ENCODE results near the gene SLC25A48.
A peak's percentile ranks its signal among the peaks of the same experiment; 100 is the strongest.
"Not testable (repeated sequence)": the region's sequence is repeated elsewhere in the genome, so short reads cannot be mapped to it uniquely, and the experiment has no call there.

SLC25A48 gene

DNA sequence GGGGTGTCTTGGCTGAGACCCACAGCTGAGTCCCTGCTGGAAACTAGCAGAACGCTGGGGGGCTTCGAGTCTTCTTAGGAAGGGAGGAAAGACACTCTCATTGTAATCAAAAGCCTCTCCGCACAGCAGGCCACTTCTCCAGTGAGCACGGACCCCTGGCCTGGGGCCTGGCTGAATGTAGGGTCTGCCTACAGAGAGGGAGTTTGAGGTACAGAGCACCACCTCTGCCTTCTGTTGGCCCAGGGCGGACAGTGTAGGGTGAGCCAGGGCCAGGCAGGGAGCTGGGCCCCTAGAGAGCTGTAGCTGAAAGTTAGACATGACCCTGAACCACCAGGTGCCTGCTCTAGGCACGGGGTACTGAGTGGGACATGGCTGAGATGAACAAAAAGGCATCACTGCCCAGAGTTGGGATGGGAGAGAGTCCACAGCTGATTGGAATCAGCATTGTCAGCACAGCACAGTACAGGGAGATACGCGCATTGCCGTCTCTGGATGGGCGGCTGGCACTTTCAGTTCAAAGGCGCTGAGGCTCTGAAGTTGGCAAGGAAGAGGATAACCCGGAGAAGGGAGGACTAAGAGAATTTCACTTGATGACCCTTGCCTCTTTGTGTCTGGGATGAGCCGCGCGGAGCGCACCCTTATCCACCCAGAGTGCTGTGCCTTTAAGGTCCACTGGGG lies 363 bp upstream of the SLC25A48 start:
- TF ChIP-seq, protein P1, sequence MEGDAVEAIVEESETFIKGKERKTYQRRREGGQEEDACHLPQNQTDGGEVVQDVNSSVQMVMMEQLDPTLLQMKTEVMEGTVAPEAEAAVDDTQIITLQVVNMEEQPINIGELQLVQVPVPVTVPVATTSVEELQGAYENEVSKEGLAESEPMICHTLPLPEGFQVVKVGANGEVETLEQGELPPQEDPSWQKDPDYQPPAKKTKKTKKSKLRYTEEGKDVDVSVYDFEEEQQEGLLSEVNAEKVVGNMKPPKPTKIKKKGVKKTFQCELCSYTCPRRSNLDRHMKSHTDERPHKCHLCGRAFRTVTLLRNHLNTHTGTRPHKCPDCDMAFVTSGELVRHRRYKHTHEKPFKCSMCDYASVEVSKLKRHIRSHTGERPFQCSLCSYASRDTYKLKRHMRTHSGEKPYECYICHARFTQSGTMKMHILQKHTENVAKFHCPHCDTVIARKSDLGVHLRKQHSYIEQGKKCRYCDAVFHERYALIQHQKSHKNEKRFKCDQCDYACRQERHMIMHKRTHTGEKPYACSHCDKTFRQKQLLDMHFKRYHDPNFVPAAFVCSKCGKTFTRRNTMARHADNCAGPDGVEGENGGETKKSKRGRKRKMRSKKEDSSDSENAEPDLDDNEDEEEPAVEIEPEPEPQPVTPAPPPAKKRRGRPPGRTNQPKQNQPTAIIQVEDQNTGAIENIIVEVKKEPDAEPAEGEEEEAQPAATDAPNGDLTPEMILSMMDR (IDR thresholded peaks at IDR 0.05; ENCODE audit: insufficient read depth, low read length, poor library complexity, severe bottlenecking): peak; percentile 69
- DNase-seq (ENCODE audit: extremely low read depth, insufficient read length): no peak
- peaks cover under 1% of the 10 kb centered on the region; the same call in 1 of the 2 replicates for H3K27me3 ChIP-seq (replicated peaks; ENCODE audit: control insufficient read depth, insufficient read depth, low read length)
- no peaks in the 10 kb centered on the region for H3K36me3 ChIP-seq (ENCODE audit: control insufficient read depth, insufficient read depth, low read length)
- H3K4me3 ChIP-seq (replicated peaks; ENCODE audit: low read depth, low read length): no peak overlapping the region

DNA sequence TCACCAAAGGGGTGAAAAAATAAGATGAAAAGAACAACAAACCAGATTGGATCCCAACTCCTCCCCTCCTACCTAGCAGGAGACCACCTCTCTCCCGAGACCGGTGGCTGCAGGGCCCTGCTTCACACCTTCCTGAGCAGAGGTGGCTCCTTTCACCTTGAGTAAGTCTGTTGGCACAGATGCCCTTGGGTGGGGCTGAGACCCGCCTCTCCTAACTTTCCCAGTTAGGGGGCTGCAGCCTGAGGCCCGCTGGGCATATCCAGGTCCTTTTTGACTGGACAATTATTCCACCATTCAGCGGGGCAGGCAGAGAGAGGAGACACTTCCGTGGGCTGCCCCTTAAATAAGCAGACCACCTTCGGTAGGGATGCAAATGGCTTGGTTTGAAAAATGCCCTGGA lies 1.3 kb downstream of the SLC25A48 start:
- no peak for DNase-seq (ENCODE audit: extremely low read depth, insufficient read length)
- TF ChIP-seq, protein P1 (IDR thresholded peaks at IDR 0.05; ENCODE audit: insufficient read depth, low read length, poor library complexity, severe bottlenecking): no peak
- H3K27me3 ChIP-seq (replicated peaks; ENCODE audit: control insufficient read depth, insufficient read depth, low read length): no peaks in the 10 kb centered on the region; the same call in 1 of the 2 replicates
- H3K36me3 ChIP-seq (ENCODE audit: control insufficient read depth, insufficient read depth, low read length): no peaks in the 10 kb centered on the region
- no peak overlapping the region for H3K4me3 ChIP-seq (replicated peaks; ENCODE audit: low read depth, low read length)

DNA sequence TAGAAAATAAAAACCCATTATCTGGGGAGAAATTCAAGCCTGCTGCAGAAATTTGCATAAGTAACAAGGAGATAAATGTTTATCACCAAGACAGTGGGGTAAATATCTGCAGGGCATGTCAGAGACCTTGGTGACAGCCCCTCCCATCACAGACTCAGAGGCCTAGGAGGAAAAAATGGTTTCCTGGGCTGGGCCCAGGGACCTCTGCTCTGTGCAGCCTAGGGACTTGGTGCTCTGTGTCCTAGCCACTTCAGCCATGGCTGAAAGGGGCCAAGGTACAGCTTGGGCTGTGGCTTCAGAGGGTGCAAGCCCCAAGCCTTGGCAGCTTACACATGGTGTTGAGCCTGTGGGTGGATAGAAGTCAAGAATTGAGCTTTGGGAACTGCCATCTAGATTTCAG lies 3.9 kb downstream of the SLC25A48 start:
- H3K27me3 ChIP-seq (replicated peaks; ENCODE audit: control insufficient read depth, insufficient read depth, low read length); H3K4me3 ChIP-seq (replicated peaks; ENCODE audit: low read depth, low read length); DNase-seq (ENCODE audit: extremely low read depth, insufficient read length); H3K36me3 ChIP-seq (ENCODE audit: control insufficient read depth, insufficient read depth, low read length): not testable (repeated sequence)

DNA sequence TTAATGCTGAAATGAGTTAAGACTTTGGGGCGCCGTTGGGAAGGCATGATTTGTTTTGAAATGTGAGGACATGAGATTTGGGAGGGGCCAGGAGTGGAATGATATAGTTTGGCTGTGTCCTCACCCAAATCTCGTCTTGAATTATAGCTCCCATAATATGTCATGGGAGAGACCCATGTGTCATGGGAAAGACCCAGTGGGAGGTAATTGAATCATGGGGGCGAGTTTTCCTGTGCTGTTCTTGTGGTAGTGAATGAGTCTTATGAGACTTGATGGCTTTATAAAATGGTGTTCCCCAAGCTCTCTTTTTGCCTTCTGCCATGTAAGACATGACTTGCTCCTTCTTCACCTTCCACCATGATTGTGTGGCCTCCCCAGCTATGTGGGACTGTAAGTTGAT lies 5.1 kb downstream of the SLC25A48 start:
- Histone ChIP-seq H3K27me3 (replicated peaks; ENCODE audit: control insufficient read depth, insufficient read depth, low read length) (peaks cover 1% of the 10 kb centered on the region), H3K36me3 (ENCODE audit: control insufficient read depth, insufficient read depth, low read length) (no peaks in the 10 kb centered on the region), H3K4me3 (replicated peaks; ENCODE audit: low read depth, low read length) (no peak overlapping the region)
- TF ChIP-seq, protein P1 (IDR thresholded peaks at IDR 0.05; ENCODE audit: insufficient read depth, low read length, poor library complexity, severe bottlenecking): no peak
- no peak for DNase-seq (ENCODE audit: extremely low read depth, insufficient read length)

DNA sequence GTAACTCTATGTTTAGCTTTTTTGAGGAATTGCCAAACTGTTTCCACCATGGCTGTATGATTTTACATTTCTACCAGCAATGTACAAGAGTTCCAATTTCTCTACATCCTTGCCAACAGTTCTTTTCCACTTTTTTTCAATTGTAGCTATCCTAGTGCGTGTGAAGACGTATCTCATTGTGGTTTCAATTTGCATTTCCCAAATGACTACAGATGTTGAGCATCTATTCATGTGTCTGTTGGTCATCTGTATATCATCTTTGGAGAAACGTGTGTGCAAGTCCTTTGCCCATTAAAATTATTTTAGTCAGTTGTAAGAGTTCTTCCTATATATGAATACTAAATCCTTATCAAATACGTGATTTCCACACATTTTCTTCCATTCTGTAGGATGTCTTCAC lies 6.5 kb downstream of the SLC25A48 start:
- peaks cover 1% of the 10 kb centered on the region for H3K27me3 ChIP-seq (replicated peaks; ENCODE audit: control insufficient read depth, insufficient read depth, low read length)
- DNase-seq (ENCODE audit: extremely low read depth, insufficient read length): no peak
- TF ChIP-seq, protein P1 (IDR thresholded peaks at IDR 0.05; ENCODE audit: insufficient read depth, low read length, poor library complexity, severe bottlenecking): no peak
- H3K36me3 ChIP-seq (ENCODE audit: control insufficient read depth, insufficient read depth, low read length): no peaks in the 10 kb centered on the region
- H3K4me3 ChIP-seq (replicated peaks; ENCODE audit: low read depth, low read length): no peak overlapping the region

DNA sequence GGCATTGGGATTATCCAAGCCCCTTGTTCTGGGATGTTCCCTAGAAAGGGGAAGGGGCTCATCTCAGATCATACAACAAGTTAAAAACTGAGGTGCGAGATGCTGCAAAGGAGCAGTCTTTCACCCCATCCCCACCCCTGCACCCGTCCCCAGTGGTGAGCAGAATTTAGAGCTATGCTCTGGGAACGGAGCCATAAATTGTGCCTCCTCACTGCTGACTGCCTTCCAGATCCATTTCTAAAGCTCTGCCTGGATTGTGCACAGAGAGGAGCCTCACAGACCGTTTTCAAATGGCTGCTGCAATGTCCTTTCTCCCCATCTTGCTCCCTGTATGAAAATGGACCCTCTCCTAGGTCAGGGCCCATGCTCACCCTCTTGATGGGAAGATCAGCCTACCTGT lies 8.3 kb downstream of the SLC25A48 start:
- Histone ChIP-seq H3K4me3 (replicated peaks; ENCODE audit: low read depth, low read length) (no peak overlapping the region), H3K36me3 (ENCODE audit: control insufficient read depth, insufficient read depth, low read length) (no peaks in the 10 kb centered on the region), H3K27me3 (replicated peaks; ENCODE audit: control insufficient read depth, insufficient read depth, low read length) (peaks cover 1% of the 10 kb centered on the region)
- TF ChIP-seq, protein P1 (IDR thresholded peaks at IDR 0.05; ENCODE audit: insufficient read depth, low read length, poor library complexity, severe bottlenecking): no peak
- DNase-seq (ENCODE audit: extremely low read depth, insufficient read length): no peak
